Fibroblast of villous mesenchyme (primary cell): Measurements from ENCODE around the gene TAAR1. TPM values are rescaled to one million over a fixed set of nuclear protein-coding genes. Genes with fewer than 3 reads are reported as not detected.
"Not testable (repeated sequence)": the region's sequence is repeated elsewhere in the genome, so short reads cannot be mapped to it uniquely, and the experiment has no call there.

Experiments used
- DNase-seq: peaks from one replicate; pipeline ENCODE4 v3.0.0-alpha.2; 2010; ENCODE audit warnings: low read depth
- H3K4me3 ChIP-seq: 2 replicates; pipeline ENCODE4 v1.5.1; 2011; ENCODE audit warnings: low read depth, mild to moderate bottlenecking, low read length
- CTCF ChIP-seq: IDR thresholded peaks from 2 replicates; pipeline ENCODE4 v1.5.1; 2012; ENCODE audit warnings: low read depth, mild to moderate bottlenecking, low read length; ENCODE audit not compliant: insufficient read depth
- total RNA-seq: library from RNA; depleted of rRNA; stranded (reverse); fragments of >200 nt; gene quantifications from 2 replicates; pipeline ENCODE4 v1.2.3, GENCODE V29; 2012

Gene TAAR1
- total RNA-seq, 1 donor = not detected

- no peak overlapping the region for H3K4me3 ChIP-seq
- no peak for TF ChIP-seq CTCF
- no peak for DNase-seq
Measured at GRCh38 chr6:132616677-132617076, 42.3 kb downstream of the TAAR1 start.

- TF ChIP-seq CTCF = no peak
- DNase-seq = no peak
- no peak overlapping the region for H3K4me3 ChIP-seq
Measured at GRCh38 chr6:132614554-132614953, 44.4 kb downstream of the TAAR1 start.

DNA sequence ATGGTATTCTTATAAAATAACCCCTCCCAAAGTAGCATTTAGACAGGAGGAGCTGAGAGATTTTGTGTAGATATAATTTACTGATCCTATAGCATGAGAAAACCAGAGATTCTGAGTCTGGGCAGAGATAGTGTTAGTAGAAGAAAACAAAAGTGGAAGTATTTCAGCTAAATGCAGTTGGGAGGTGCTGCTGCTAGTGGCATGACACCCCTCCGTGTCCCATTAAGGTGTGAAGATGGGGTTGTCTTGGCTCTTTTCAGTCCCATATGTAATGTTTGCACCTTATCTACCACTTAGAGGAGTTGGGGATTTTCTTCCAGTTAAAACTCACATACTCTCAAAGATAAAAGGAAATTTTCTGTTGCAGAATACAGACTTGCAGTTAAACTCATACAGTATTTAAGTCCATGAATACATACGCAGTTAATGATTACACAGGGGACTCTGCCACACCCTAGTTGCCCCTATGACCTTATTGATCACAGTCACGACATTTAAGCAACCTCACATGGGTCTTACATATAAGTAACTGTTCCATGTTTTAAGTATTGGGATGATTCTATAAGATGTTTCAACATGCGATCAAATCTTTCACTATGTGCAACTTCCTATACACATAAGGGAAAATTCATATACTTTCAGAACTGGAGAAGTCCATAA, 46.4 kb downstream of the TAAR1 start:
- no peak for TF ChIP-seq CTCF
- DNase-seq = no peak

DNA sequence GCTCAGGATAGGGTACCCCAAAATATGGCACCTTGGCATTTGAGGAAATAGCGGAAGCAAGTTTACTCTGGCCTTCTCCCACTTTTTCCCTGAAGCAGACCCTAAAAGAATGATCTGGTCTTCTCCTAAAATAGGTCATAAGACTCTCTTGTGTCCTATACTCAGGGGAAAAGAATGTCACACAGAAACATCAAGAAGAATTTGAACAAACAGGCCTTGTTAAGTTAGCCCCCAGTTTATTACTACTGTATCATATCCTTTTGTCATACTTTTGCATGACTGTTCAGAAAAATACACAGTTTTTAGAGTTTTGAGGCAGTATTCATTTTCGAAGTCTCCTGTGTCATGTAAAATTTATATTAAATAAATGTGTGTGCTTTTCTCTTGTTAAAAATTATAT, 47.4 kb downstream of the TAAR1 start:
- H3K4me3 ChIP-seq = no peak overlapping the region
- TF ChIP-seq CTCF = no peak
- DNase-seq = no peak

More for the DNA sequence above, 46.4 kb downstream of the TAAR1 start:
- H3K4me3 ChIP-seq = no peak overlapping the region

- DNase-seq = no peak
- H3K4me3 ChIP-seq = no peak overlapping the region
- TF ChIP-seq CTCF = no peak
Measured at GRCh38 chr6:132607544-132608233, 51.3 kb downstream of the TAAR1 start.

GRCh38 chr6:132604635-132605152, 54.3 kb downstream of the TAAR1 start:
- no peak overlapping the region for H3K4me3 ChIP-seq
- DNase-seq = no peak
- TF ChIP-seq CTCF = no peak

DNA sequence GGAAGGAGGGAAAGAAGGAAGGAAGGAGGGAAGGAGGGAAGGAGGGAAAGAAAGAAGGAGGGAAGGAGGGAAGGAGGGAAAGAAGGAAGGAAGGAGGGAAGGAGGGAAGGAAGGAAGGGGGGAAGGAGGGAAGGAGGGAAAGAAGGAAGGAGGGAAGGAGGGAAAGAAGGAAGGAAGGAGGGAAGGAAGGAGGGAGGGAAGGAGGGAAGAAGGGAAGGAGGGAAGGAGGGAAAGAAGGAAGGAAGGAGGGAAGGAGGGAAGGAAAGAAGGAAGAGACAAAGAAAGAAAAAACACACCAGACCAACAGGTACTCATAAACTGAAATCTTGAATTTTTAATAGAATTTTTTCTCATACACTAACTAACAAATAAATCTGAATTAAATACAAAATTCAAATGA, 58.1 kb downstream of the TAAR1 start:
- H3K4me3 ChIP-seq, DNase-seq: not testable (repeated sequence)
